Rectal smooth muscle tissue (tissue), 1 donor: Measurements from ENCODE around the gene TSN.
A peak's percentile ranks its signal among the peaks of the same experiment; 100 is the strongest.
"Not testable (repeated sequence)": the region's sequence is repeated elsewhere in the genome, so short reads cannot be mapped to it uniquely, and the experiment has no call there.

Experiments
- H3K27ac ChIP-seq: one replicate; pipeline ENCODE4 v1.7.0; 2013; ENCODE audit warnings: low read depth, low read length, inconsistent platforms
- H3K27me3 ChIP-seq: one replicate; pipeline ENCODE4 v1.7.0; 2013; ENCODE audit warnings: low read length; ENCODE audit not compliant: control insufficient read depth, insufficient read depth
- H3K36me3 ChIP-seq: one replicate; pipeline ENCODE4 v1.7.0; 2013; ENCODE audit warnings: low read length; ENCODE audit not compliant: control insufficient read depth, insufficient read depth
- H3K4me1 ChIP-seq: one replicate; pipeline ENCODE4 v1.7.0; 2013; ENCODE audit warnings: low read length; ENCODE audit not compliant: control insufficient read depth, insufficient read depth
- H3K4me3 ChIP-seq: one replicate; pipeline ENCODE4 v1.7.0; 2013; ENCODE audit warnings: low read length
- H3K9ac ChIP-seq: one replicate; pipeline ENCODE4 v1.7.0; 2013; ENCODE audit warnings: low read length

TSN gene

GRCh38 chr2:121755237-121756111, at the start of gene TSN:
TSS of gene TSN (plus strand) at chr2:121755651. CDS start at chr2:121755780, 129 bp downstream.
- H3K27me3 ChIP-seq, result no peaks in the 10 kb centered on the region
- peak within 1 kb of the TSS; percentile 80 for H3K4me3 ChIP-seq
- H3K4me1 ChIP-seq, result peaks cover 9% of the 10 kb centered on the region
- no peaks in the 10 kb centered on the region for H3K36me3 ChIP-seq
- H3K9ac ChIP-seq, result peak within 1 kb of the TSS; percentile 39
- peak within 1 kb of the TSS; percentile 51 for H3K27ac ChIP-seq

GRCh38 chr2:121705958-121706357, 49.5 kb upstream of the TSN start:
- Histone ChIP-seq H3K4me1 (no peaks in the 10 kb centered on the region), H3K9ac (no peak overlapping the region), H3K4me3 (no peak overlapping the region), H3K36me3 (no peaks in the 10 kb centered on the region), H3K27ac (no peak overlapping the region), H3K27me3 (no peaks in the 10 kb centered on the region)

DNA sequence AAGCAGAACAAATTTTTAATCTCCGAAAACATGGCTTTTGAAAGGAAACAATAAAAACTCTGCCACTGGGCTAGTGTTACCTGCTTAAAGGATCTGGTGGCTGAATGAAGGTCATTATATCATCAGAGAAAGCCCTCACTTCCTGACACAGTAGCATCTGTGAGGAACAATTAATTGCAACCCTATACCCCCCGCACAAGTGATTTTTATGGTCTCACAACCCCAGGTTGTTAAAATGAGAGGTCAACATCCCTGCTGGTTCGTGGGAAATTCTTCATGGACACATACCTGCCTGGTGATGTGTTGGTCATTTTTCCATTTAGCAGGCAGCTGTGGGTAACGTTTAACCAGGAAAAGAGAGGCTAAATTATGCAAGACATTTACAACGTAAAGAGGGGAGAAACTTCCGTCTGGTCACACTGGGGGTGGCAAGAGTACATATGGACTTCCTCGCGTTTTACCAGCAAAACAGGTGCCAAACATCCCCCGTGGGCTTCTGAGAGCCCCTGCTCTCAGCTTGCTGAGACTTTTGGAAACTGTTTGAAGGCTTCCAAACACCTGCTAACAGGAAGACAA, 48.0 kb upstream of the TSN start:
- Histone ChIP-seq H3K4me1 (no peaks in the 10 kb centered on the region), H3K27ac (no peak overlapping the region), H3K27me3 (no peaks in the 10 kb centered on the region), H3K9ac (no peak overlapping the region), H3K36me3 (no peaks in the 10 kb centered on the region), H3K4me3 (no peak overlapping the region)

- Histone ChIP-seq H3K9ac (no peak overlapping the region), H3K36me3 (no peaks in the 10 kb centered on the region), H3K4me1 (no peaks in the 10 kb centered on the region), H3K27me3 (no peaks in the 10 kb centered on the region), H3K27ac (no peak overlapping the region), H3K4me3 (no peak overlapping the region)
Measured at GRCh38 chr2:121707920-121708361, 47.5 kb upstream of the TSN start.

GRCh38 chr2:121709776-121710469, 45.5 kb upstream of the TSN start:
- Histone ChIP-seq H3K4me3 (no peak overlapping the region), H3K9ac (no peak overlapping the region), H3K4me1 (no peaks in the 10 kb centered on the region), H3K36me3 (no peaks in the 10 kb centered on the region), H3K27me3 (no peaks in the 10 kb centered on the region), H3K27ac (no peak overlapping the region)

- Histone ChIP-seq H3K4me3 (no peak overlapping the region), H3K36me3 (no peaks in the 10 kb centered on the region), H3K4me1 (no peaks in the 10 kb centered on the region), H3K9ac (no peak overlapping the region), H3K27me3 (no peaks in the 10 kb centered on the region), H3K27ac (no peak overlapping the region)
Measured at GRCh38 chr2:121710470-121711170, 44.8 kb upstream of the TSN start.

DNA sequence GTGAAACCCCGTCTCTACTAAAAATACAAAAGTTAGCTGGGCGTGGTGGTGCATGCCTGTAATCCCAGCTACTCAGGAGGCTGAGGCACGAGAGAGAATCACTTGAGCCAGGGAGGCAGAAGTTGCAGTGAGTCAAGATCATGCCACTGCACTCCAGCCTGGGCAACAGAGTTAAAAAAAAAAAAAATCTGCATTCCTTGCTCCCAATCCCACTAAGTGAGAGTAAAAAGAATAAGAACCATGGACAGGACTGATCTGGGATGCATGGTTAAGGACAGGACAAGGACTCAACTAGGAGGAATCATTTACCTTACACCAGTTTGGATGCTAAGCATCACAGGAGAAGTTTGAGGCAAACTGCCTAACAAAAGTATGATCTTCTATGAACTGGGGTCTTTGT, 44.0 kb upstream of the TSN start:
- H3K27me3 ChIP-seq, H3K36me3 ChIP-seq, H3K4me3 ChIP-seq, H3K9ac ChIP-seq, H3K27ac ChIP-seq, H3K4me1 ChIP-seq: not testable (repeated sequence)

GRCh38 chr2:121716126-121716525, 39.3 kb upstream of the TSN start:
- Histone ChIP-seq H3K27ac (no peak overlapping the region), H3K27me3 (no peaks in the 10 kb centered on the region)

DNA sequence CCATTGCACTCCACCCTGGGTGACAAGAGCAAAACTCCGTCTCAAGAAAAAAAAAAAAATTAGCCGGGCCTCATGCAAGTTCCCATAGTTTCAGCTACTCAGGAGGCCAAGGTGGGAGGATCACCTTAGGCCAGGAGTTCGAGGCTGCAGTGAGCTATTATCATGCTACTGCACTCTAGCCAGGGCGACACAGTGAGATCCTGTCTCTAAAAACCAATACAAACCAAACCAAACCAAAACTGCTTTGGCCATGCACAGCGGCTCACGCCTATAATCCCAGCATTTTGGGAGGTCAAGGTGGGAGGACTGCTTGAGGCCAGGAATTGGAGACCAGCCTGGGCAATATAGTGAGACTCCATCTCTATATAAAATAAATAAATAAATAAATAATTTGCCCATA, 37.9 kb upstream of the TSN start:
- Histone ChIP-seq H3K27ac (no peak overlapping the region), H3K27me3 (no peaks in the 10 kb centered on the region), H3K9ac (no peak overlapping the region), H3K36me3 (no peaks in the 10 kb centered on the region), H3K4me3 (no peak overlapping the region), H3K4me1 (no peaks in the 10 kb centered on the region)

More at GRCh38 chr2:121716126-121716525, 39.3 kb upstream of the TSN start:
- Histone ChIP-seq H3K36me3 (no peaks in the 10 kb centered on the region), H3K4me3 (no peak overlapping the region), H3K4me1 (no peaks in the 10 kb centered on the region), H3K9ac (no peak overlapping the region)

- H3K27ac ChIP-seq, result no peak overlapping the region
- H3K9ac ChIP-seq, result no peak overlapping the region
- no peaks in the 10 kb centered on the region for H3K4me1 ChIP-seq
- no peak overlapping the region for H3K4me3 ChIP-seq
- no peaks in the 10 kb centered on the region for H3K27me3 ChIP-seq
- H3K36me3 ChIP-seq, result no peaks in the 10 kb centered on the region
Measured at GRCh38 chr2:121721926-121722325, 33.5 kb upstream of the TSN start.

GRCh38 chr2:121722479-121722878, 33.0 kb upstream of the TSN start:
- Histone ChIP-seq H3K4me1 (no peaks in the 10 kb centered on the region), H3K9ac (no peak overlapping the region), H3K27me3 (no peaks in the 10 kb centered on the region), H3K4me3 (no peak overlapping the region), H3K36me3 (no peaks in the 10 kb centered on the region), H3K27ac (no peak overlapping the region)

GRCh38 chr2:121723316-121723715, 32.1 kb upstream of the TSN start:
- H3K27ac ChIP-seq, result no peak overlapping the region
- H3K27me3 ChIP-seq, result no peaks in the 10 kb centered on the region
- H3K4me1 ChIP-seq, result no peaks in the 10 kb centered on the region
- no peaks in the 10 kb centered on the region for H3K36me3 ChIP-seq
- no peak overlapping the region for H3K4me3 ChIP-seq
- no peak overlapping the region for H3K9ac ChIP-seq
